Measurements from ENCODE around the gene NECAB3.

DNA sequence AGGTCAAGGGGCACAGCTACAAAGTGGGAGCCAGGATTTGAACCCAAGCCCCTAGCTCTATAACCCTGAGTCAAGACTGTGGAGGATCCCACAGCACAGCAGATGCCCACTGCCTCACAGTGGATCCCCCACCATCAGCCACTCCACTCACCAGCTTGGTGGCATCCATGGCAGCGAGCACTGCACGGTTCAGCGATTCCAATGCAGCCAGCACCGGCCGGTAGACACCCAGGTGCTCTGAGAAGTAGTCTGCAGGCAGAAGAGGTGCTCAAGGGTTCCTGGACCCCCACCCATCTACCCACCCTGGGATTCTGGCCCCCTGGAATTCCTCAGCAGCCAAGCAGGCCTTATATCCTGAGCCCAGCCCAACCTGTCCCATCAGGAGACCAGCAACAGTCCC, 5.0 kb downstream of the NECAB3 start:
- no peak for TF ChIP-seq CTCF (IDR thresholded peaks at IDR 0.05)
- no peak for TF ChIP-seq EZH2 (IDR thresholded peaks at IDR 0.05)
- no peak for TF ChIP-seq EZH2phosphoT487 (IDR thresholded peaks at IDR 0.05)
